DMS 273 (cell line): ENCODE data around the gene RPUSD3.
"Not testable (repeated sequence)": the region's sequence is repeated elsewhere in the genome, so short reads cannot be mapped to it uniquely, and the experiment has no call there.

Experiments used
- DNase-seq: peaks from one replicate; lab custom pipeline; 2025; ENCODE audit not compliant: unreplicated experiment; lab: John Stamatoyannopoulos, UW

The RPUSD3 gene, protein sequence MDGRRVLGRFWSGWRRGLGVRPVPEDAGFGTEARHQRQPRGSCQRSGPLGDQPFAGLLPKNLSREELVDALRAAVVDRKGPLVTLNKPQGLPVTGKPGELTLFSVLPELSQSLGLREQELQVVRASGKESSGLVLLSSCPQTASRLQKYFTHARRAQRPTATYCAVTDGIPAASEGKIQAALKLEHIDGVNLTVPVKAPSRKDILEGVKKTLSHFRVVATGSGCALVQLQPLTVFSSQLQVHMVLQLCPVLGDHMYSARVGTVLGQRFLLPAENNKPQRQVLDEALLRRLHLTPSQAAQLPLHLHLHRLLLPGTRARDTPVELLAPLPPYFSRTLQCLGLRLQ

GRCh38 chr3:9843715-9844438 lies at the start of gene RPUSD3:
RPUSD3 (minus strand) TSS chr3:9844008; CDS start chr3:9843990, 18 bp downstream.
- peak; percentile 96 for DNase-seq

DNA sequence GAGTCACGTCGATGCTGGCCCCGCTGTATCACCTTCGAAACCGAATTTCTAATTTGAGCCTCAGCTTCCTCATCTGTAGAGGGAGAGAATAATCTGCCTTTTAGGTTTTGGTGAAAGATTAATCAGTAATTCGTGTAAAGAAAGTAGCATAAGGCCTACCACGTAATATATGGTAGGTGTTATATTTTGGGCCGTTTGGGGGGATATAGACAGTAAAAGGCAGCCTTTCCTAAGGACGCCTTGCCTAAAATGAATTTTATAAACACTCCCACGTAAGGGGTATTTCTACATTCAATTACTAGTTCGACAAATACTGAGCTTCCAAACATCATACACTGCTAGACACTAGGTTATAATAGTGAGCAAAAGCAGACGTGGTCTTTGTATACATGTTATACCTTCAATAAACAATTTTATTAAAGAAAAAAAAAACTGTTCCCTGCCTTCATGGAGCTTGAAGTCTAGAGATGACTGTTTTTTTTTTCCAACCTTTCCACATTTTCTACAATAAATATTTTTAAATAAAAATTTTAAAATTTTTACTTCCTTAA lies 47.3 kb upstream of the RPUSD3 start:
- no peak for DNase-seq

GRCh38 chr3:9890249-9891071 lies 46.7 kb upstream of the RPUSD3 start, which contains the start of gene JAGN1:
JAGN1 (plus strand) TSS chr3:9890610; CDS start chr3:9890723, 113 bp downstream.
- peak; percentile 92 for DNase-seq

GRCh38 chr3:9889405-9889804 lies 45.6 kb upstream of the RPUSD3 start:
- DNase-seq = no peak

- DNase-seq = no peak
These were observed 44.7 kb upstream of the RPUSD3 start for GRCh38 chr3:9888540-9888939.

DNA sequence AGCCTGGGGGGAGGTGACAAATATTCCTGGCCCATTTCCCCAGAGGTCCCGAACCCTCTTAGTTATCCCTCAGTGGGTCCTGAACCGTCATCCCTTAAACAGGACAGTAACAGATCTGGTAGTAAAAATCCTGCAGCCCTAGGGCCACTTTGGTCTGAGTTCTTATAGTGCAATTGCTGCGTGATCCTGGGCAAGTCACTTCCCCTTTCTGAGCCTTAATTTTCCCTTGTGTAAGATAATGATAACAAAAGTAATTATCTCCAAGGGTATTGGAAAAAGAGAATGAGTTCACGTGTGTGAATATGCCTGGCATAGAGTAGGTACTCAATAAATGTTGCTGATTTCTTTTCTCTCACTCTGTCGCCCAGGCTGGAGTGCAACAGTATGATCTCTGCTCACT lies 43.7 kb upstream of the RPUSD3 start:
- DNase-seq = no peak

DNA sequence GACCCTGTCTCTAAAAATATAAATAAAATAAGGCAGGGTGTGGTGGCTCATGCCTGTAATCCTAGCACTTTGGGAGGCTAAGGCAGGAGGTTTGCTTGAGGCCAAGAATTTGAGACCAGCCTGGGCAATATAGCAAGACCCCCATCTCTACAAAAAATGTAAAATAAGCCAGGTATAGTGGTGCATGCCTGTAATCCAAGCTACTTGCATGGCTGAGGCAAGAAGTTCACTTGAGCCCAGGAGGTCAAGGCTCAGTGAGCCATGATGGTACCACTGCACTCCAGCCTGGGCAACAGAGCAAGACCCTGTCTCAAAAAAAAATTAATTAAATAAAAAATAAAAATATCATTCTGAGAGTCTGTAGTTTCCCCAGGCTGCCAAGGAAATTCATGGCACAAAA lies 42.5 kb upstream of the RPUSD3 start:
- no peak for DNase-seq

DNA sequence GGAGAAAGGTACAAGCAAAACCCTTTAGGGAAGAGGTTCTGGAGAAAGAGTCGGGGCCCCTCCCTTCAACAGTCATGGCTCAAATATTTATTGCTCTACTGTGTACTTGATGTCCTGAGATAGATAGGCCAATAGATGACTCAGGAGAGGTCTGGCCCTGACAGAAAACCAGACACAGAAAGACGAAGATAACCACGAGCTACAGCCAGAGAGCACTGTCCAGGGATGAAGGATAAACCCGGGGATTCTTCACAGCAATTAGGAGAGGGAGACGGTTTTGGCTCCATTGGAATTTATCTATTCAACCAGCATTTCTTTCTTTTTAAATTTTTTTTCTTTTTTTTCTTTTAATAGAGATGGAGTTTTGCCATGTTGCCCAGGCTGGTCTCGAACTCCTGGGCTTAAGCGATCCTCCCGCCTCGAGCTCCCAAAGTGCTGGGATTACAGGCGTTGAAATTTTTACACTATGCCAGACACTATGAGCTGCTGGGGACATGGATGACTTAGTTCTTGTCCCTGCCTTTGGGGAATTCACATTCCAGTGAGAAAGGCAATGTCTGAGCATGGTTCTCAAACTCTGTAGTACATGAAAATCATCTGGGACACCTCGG lies 40.9 kb upstream of the RPUSD3 start:
- DNase-seq = no peak

- DNase-seq = no peak
These were observed 40.1 kb upstream of the RPUSD3 start for GRCh38 chr3:9883706-9884554.

DNA sequence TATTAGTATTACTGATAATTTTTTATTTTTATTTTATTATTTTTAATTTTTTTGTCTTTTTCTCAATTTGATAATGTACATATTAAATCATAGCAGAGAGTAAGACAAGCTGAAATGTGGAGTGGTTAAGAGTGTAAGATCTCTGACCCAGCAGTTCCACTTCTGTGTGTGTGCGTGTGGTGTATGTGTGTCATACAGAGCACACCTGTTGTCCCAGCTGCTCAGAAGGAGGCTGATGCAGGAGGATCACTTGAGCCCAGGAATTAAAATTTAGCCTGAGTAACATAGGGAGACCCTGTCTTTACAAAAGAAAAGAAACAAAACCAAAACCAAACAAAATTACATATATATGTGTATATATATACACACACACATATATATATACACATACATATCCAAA lies 37.6 kb upstream of the RPUSD3 start:
- DNase-seq = peak; percentile 52

DNA sequence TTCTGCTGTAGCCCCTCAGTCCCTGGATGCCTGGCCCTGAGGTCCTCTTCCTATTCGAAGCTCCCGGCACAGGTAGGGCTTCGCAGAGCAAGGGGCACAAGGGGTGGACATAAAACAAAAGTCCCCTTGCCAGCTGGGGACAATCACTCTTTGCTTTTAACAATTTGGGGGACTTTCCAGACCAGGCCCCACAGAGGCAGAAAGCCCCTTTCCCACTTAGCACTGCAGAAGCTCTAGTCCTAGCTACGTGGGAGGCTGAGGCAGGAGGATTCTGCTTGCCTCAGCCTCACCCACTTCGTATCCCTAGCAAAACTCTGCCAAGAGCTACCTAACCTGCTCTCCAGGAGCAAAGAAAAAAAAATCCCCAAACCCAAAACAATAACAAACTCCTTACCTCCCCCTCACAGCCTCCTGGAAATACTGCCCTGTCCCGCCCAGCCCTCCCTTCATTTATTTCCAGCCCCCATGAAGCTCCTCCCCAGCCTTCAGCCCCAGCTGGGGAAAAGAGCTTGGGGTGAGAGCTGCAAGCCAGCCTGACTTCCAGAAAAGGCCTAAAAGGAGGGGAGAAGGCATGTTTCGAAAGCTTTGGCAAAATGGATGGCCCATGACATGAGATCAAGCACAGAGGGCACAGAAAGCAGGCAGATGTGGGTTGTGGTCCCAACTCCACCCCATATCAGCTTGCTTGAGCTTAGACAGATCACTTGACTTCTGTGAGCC lies 36.2 kb upstream of the RPUSD3 start, which contains the start of gene CIDEC:
Gene CIDEC, minus strand, starts transcription at position 424 of the 720 bp plus-strand sequence. CDS start 1,767 bp downstream, outside the sequence.
- no peak for DNase-seq

- no peak for DNase-seq
These were observed 34.9 kb upstream of the RPUSD3 start for GRCh38 chr3:9878700-9879099.

DNA sequence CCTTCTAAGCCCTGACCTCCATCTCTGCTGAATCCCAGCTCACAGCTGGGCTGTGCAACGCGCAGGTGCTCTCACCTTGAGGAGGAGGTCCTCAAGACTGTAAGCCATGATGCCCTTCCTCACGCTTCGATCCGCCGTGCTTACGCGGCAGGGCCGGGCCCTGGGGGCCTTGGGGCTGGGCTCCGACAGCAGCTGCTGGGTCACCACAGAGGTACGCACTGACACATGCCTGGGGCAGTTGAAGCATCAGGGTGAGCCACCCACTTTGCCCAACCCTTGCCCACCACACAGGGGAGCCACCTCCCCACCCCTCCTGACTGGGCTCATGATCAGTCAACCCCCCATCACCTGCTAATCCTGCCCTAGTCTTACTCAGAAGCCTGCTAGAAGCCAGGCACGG lies 33.2 kb upstream of the RPUSD3 start:
- no peak for DNase-seq

GRCh38 chr3:9876255-9876654 lies 32.4 kb upstream of the RPUSD3 start:
- DNase-seq = not testable (repeated sequence)

DNA sequence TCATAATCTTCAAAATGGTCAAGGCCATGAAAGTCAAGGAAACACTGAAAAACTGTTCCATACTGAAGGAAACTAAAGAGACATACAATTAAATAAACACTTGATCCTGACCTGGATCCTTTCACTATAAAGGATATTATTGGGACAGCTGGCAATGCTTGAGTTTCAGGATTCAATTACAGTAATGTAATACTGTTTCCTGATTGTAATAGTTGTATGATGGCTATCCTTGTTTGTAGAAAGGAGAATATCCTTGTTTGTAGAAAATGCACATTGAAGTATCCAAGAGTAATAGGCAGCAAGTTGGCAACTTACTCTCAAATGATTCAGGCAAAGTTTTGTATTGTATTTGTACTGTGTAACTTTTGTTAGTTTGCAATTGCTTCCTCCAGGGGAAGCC lies 31.6 kb upstream of the RPUSD3 start:
- peak; percentile 25 for DNase-seq

DNA sequence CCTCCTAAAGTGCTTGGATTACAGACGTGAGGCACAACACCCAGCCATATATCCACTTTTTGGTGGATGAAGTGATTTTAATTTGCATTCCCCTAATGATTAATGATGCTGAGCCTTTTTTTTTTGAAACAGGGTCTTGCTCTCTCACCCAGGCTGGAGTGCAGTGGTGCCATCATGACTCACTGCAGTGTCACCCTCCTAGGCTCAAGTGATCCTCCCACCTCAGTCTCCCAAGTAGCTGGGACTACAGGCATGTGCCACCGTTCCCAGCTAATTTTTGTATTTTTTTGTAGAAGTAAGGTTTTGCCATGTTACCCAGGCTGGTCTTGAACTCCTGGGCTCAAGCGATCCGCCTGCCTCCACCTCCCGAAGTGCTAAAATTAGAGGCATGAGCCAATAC lies 28.3 kb upstream of the RPUSD3 start:
- not testable (repeated sequence) for DNase-seq

GRCh38 chr3:9870978-9871377 lies 27.2 kb upstream of the RPUSD3 start:
- no peak for DNase-seq

- DNase-seq = no peak
These were observed 26.1 kb upstream of the RPUSD3 start for GRCh38 chr3:9869955-9870354.

GRCh38 chr3:9867106-9867505 lies 23.3 kb upstream of the RPUSD3 start:
- DNase-seq = no peak
